ENCODE data around the gene WDFY3.

- no peak for TF ChIP-seq CTCF (IDR thresholded peaks at IDR 0.05)
- TF ChIP-seq POLR2A (IDR thresholded peaks at IDR 0.05), result no peak
These were observed 339.8 kb downstream of the WDFY3 start for GRCh38 chr4:84626673-84627072.
